Measurements from ENCODE around the gene FOXP2.

The FOXP2 gene

GRCh38 chr7:114502454-114503254, 88.0 kb downstream of the FOXP2 start:
- no peak overlapping the region for H3K27ac ChIP-seq (ENCODE audit: low read length)
- no peak overlapping the region for H3K9ac ChIP-seq (ENCODE audit: low read depth, low read length)
- no peak overlapping the region for H3K4me3 ChIP-seq (ENCODE audit: low read depth in 1 of 2, low read length in 2 of 2)
- H3K27me3 ChIP-seq (ENCODE audit: insufficient read depth, low read length, poor library complexity) = no peaks in the 10 kb centered on the region
- H3K4me2 ChIP-seq (ENCODE audit: insufficient read depth, low read length) = no peak overlapping the region
- no peak for ATAC-seq (ENCODE audit: insufficient read depth, low read depth)
- no peaks in the 10 kb centered on the region for H3K9me3 ChIP-seq (ENCODE audit: insufficient read depth, low read length, severe bottlenecking)
- DNase-seq = no peak
- no peaks in the 10 kb centered on the region for H4K20me1 ChIP-seq (ENCODE audit: insufficient read depth, low read length)
- no peaks in the 10 kb centered on the region for H3K36me3 ChIP-seq (ENCODE audit: insufficient read depth, low read length)
- TF ChIP-seq EZH2 (IDR thresholded peaks at IDR 0.05; ENCODE audit: borderline replicate concordance, low read depth, low read length, severe bottlenecking) (no peak), CTCF (IDR thresholded peaks at IDR 0.05; ENCODE audit: borderline replicate concordance, extremely low read depth, low read length, poor library complexity, severe bottlenecking) (no peak)
- no peak overlapping the region for H2AFZ ChIP-seq (ENCODE audit: low read depth, low read length)
- H3K79me2 ChIP-seq (ENCODE audit: insufficient read depth, low read length) = no peaks in the 10 kb centered on the region
- H3K4me1 ChIP-seq (ENCODE audit: insufficient read depth, low read length) = no peaks in the 10 kb centered on the region

- ATAC-seq (ENCODE audit: insufficient read depth, low read depth) (no peak), DNase-seq (no peak)
- no peak overlapping the region for H3K4me2 ChIP-seq (ENCODE audit: insufficient read depth, low read length)
- no peaks in the 10 kb centered on the region for H4K20me1 ChIP-seq (ENCODE audit: insufficient read depth, low read length)
- no peak overlapping the region for H3K9ac ChIP-seq (ENCODE audit: low read depth, low read length)
- TF ChIP-seq EZH2 (IDR thresholded peaks at IDR 0.05; ENCODE audit: borderline replicate concordance, low read depth, low read length, severe bottlenecking) (no peak), CTCF (IDR thresholded peaks at IDR 0.05; ENCODE audit: borderline replicate concordance, extremely low read depth, low read length, poor library complexity, severe bottlenecking) (no peak)
- no peaks in the 10 kb centered on the region for H3K9me3 ChIP-seq (ENCODE audit: insufficient read depth, low read length, severe bottlenecking)
- no peaks in the 10 kb centered on the region for H3K27me3 ChIP-seq (ENCODE audit: insufficient read depth, low read length, poor library complexity)
- no peak overlapping the region for H2AFZ ChIP-seq (ENCODE audit: low read depth, low read length)
- no peak overlapping the region for H3K27ac ChIP-seq (ENCODE audit: low read length)
- H3K4me1 ChIP-seq (ENCODE audit: insufficient read depth, low read length) = no peaks in the 10 kb centered on the region
- no peaks in the 10 kb centered on the region for H3K36me3 ChIP-seq (ENCODE audit: insufficient read depth, low read length)
- no peak overlapping the region for H3K4me3 ChIP-seq (ENCODE audit: low read depth in 1 of 2, low read length in 2 of 2)
- no peaks in the 10 kb centered on the region for H3K79me2 ChIP-seq (ENCODE audit: insufficient read depth, low read length)
Observed at GRCh38 chr7:114504586-114504985, 90.0 kb downstream of the FOXP2 start.

- Histone ChIP-seq H3K27ac (ENCODE audit: low read length) (no peak overlapping the region), H3K36me3 (ENCODE audit: insufficient read depth, low read length) (no peaks in the 10 kb centered on the region), H3K79me2 (ENCODE audit: insufficient read depth, low read length) (no peaks in the 10 kb centered on the region), H3K9ac (ENCODE audit: low read depth, low read length) (no peak overlapping the region), H3K4me2 (ENCODE audit: insufficient read depth, low read length) (no peak overlapping the region), H3K9me3 (ENCODE audit: insufficient read depth, low read length, severe bottlenecking) (no peaks in the 10 kb centered on the region), H3K4me3 (ENCODE audit: low read depth in 1 of 2, low read length in 2 of 2) (no peak overlapping the region), H3K27me3 (ENCODE audit: insufficient read depth, low read length, poor library complexity) (no peaks in the 10 kb centered on the region), H3K4me1 (ENCODE audit: insufficient read depth, low read length) (no peaks in the 10 kb centered on the region), H2AFZ (ENCODE audit: low read depth, low read length) (no peak overlapping the region), H4K20me1 (ENCODE audit: insufficient read depth, low read length) (no peaks in the 10 kb centered on the region)
- no peak for TF ChIP-seq CTCF (IDR thresholded peaks at IDR 0.05; ENCODE audit: borderline replicate concordance, extremely low read depth, low read length, poor library complexity, severe bottlenecking)
- no peak for TF ChIP-seq EZH2 (IDR thresholded peaks at IDR 0.05; ENCODE audit: borderline replicate concordance, low read depth, low read length, severe bottlenecking)
- no peak for DNase-seq
- no peak for ATAC-seq (ENCODE audit: insufficient read depth, low read depth)
Observed at GRCh38 chr7:114507381-114507780, 92.8 kb downstream of the FOXP2 start.
